ENCODE results near the gene ATF7IP.

DNA sequence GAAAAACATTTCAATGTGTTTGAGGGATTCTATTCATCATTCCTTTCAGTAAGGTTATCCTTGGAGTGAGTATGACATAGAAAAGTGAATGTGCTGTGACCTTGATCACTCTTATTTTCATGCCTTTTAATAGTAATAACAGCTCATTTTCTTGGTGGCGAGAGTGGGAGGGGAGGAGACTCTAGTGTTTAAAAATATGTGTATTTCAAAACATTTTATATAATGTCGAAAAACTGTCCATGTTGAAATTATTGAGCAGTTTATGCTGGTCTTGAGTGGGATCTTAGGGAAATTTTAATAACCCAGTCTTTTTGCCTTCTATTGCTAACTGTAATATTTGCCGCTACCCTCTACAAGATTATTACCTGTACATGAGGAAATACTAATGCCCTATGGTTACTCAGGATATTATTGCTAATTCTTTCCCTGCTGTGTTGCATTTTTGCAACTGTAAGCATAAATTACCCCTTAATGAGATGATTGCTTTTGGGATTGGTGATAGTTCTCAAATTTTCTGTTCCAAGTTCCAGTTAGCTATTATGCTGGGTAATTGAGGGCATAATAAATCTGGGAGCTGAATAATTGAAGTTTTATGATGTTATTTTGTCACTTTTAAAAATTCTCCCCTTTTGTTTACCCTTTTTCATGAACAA lies 21.9 kb downstream of the ATF7IP start:
- TF ChIP-seq, protein P1, sequence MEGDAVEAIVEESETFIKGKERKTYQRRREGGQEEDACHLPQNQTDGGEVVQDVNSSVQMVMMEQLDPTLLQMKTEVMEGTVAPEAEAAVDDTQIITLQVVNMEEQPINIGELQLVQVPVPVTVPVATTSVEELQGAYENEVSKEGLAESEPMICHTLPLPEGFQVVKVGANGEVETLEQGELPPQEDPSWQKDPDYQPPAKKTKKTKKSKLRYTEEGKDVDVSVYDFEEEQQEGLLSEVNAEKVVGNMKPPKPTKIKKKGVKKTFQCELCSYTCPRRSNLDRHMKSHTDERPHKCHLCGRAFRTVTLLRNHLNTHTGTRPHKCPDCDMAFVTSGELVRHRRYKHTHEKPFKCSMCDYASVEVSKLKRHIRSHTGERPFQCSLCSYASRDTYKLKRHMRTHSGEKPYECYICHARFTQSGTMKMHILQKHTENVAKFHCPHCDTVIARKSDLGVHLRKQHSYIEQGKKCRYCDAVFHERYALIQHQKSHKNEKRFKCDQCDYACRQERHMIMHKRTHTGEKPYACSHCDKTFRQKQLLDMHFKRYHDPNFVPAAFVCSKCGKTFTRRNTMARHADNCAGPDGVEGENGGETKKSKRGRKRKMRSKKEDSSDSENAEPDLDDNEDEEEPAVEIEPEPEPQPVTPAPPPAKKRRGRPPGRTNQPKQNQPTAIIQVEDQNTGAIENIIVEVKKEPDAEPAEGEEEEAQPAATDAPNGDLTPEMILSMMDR (conservative IDR thresholded peaks at IDR 0.05; ENCODE audit: low read depth, low read length): no peak
- TF ChIP-seq EZH2 (IDR thresholded peaks at IDR 0.05; ENCODE audit: borderline replicate concordance, low read depth, low read length, poor library complexity, severe bottlenecking): no peak

Measured in A673 (cell line).